Amygdala (tissue), 56 donors: ENCODE data around the gene HPCAL4.

Experiments used
- DNase-seq, 56 donors: peaks; one replicate each; lab custom pipeline; 2025; lab: John Stamatoyannopoulos, UW

The HPCAL4 gene

DNA sequence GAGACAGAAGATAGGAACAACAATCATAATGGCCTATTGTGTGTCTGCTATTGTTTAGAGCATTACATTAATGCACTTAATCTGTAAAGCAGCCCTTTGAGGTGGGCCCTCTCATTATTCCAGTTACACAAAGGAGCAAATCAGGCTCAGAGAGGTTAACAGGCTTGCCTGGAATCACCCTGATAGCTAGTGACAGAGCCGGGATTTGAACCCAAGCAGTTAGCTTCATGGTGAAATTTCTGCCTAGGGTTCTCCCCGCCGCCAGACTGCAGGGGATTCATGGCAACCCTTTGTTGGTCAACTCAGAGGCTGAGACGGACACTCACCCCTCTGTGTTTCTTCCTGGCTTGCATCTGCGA is 58.9 kb downstream of the HPCAL4 start:
- DNase-seq = no peak

DNA sequence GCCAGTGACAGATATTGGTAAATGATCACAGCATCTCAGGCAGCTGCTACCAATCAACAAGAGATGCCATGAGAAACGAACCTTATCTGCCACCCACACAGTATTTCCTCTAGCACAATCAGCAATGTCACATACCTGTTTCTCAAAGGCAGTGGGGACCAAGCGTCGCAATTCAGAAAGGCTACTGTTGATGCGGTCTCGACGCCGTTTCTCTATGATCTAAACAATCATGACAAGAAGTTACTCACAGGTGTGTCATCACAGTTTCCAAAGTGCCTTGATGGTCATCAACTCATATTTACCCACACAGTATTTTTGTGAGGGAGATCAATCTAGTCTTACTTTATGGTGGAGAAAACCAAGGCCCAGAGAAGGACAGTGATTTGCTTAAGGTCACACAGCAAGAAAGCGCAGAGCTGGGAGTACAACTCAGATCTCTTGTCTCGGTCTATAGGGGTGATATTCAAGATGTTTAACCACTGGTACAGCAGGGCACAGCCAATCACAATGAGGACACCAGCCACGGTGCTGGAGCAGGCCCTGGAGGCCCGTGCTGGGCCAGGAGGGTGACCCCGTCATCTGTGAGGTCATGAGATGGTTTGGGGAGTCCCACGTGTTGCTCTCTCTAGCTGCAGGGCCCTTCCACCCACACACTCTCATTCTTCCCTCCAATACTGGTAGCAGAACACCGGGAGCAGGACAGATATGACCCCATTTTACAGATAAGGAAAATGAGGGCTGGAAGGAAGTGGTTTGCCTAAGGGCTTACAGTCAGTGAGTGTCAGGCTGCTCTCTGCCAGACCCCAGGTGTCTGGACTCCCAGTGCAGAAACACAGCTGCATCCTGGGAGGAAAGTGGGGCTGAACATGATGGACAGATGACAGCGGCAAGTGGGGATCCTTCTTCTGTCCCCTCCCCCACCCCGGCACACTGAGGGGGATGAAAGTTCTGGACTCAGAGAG is 59.6 kb downstream of the HPCAL4 start:
- DNase-seq = no peak

GRCh38 chr1:39628807-39629350 is 62.4 kb downstream of the HPCAL4 start:
- no peak for DNase-seq
